Kasumi-1 (cell line): ENCODE measurements around the gene COPS4.
"Not testable (repeated sequence)": the region's sequence is repeated elsewhere in the genome, so short reads cannot be mapped to it uniquely, and the experiment has no call there.

ENCODE experiments used
- DNase-seq, 2 experiments: peaks; one replicate each; lab custom pipeline; 2025; lab: John Stamatoyannopoulos, UW

COPS4 gene

DNA sequence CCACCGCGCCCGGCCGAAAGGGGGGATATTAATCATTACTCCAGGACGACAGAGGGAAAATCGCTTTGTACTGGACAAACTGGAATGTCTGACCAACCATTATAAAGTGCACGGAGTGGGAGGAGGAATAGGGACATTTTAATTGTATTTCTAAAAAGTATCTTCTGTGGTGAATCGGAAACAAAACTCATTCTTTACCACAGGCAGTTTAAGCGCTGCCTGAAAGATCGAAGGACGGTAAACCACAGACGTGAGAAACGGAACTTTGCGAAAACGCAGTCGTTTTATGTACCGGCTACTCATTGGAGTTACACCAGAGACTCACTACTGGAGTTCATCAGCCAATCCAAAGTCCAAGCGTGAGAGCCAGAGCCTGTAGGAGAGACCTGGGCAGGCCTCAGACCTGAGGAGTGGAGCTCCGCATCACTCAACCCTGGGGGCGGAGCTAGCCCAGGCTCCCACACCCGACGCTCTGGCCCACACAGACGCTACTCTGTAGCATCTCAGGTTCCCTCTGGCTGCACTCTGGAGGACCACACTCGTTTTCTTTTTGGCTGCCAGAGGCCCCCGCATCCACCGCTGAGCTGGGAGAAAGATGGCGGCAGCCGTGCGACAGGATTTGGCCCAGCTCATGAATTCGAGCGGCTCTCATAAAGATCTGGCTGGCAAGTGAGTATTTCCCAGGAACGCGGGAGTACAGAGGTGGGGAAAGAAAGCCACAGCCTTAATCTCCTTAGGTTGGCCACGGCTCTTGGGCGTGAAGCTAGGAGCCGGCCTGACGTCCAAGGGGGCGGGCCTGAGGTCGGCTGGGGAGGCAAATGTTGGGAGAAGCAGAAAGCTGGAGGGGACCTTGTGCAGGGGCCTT lies at the start of gene COPS4:
Gene COPS4, plus strand, starts transcription at position 554 of the 865 bp plus-strand sequence. Its CDS starts 42 bp downstream, at position 596.
- peak; percentile 99 to 100 for DNase-seq

DNA sequence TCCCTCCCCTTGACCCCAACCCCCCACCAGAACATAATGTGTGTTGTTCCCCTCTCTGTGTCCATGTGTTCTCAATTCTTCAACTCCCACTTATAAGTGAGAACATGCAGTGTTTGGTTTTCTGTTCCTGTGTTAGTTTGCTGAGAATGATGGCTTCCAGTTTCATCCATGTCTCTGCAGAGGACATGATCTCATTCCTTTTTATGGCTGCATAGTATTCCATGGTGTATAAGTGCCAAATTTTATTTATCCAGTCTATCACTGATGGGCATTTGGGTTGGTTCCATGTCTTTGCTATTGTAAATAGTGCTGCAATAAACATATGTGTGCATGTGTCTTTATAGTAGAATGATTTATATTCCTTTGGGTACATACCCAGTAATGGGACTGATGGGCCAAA lies 47.5 kb upstream of the COPS4 start:
- not testable (repeated sequence) for DNase-seq

DNA sequence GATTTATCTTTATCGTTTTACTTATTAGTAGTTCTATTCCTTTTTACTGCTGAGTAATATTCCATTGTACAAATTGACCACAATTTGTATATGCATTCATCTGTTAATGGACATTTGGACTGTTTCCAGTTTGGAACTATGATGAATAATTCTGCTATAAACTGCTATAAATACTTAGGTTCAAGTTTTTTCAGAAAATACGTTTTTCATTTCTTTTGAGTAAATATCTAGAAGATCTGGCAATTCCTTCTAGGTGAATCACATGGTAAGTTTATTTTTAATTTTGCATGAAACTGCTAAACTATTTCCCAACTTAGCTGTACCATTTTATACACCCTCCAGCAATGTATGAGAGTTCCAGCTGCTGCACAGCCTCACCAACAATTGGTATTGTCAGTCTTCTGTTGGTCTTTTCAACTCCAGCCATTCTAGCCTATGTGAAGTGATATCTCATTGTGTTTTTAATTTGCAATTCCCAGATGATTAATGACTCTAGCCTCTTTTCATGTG lies 46.6 kb upstream of the COPS4 start:
- DNase-seq = no peak

DNA sequence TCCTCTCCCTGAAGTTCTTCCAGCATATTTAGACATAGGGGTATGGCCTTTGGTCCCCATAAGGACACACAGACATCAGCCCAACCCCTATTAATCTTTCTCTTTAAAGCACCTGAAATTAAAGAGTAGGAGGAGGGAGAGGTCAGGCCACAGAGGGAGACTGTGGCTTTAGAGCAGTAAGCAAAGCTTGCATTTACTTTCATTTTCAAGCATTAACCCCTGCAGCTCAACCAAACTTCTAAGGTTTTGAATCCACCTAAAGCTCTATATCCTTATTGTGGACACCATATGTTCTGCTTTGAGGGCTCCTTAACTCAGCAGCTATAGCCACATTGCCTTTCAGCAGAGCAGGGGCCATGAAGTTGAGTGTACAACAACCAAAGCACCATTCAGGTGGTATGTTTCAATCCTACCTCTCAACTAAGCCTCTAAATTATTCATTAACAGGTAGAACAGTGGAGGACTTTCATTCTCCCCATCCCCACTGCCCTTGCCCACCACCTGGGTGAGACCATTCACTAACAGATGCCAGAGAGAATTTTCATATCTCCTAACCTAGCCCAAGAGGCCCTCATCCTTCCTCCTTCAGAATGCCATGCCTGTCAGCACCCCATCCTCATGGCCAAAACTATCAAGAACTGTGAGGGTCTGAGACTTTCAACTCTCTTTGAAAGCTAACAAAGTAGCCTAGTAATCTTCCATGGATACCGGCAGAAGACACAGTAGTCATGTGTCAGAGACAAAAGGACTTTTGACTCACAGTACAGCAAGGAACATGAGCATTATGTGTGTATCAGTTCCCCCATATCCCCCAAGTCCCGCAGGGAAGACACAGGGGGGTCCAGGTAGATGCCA lies 45.2 kb upstream of the COPS4 start:
- peak; percentile 26 to 27 for DNase-seq

- no peak for DNase-seq
Observed at GRCh38 chr4:82994834-82995233, 40.1 kb upstream of the COPS4 start.

DNA sequence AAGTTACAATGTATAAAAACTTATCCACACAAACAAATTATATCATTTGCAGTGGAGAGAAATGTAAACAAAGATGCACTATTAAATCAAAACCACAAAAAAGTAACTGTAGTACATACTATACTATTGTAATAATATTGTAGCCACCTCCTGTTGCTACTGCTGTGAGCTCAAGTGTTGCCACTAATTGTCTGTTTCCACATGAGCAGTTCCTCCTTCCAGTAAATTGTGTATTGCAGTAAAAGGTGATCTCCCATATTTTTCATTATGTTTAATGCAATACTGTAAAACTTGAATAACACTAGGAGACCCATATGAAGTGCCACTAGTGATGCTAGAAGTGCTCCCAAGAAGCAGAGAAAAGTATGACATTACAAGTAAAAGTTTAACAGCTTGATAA lies 36.1 kb upstream of the COPS4 start:
- DNase-seq = peak; percentile 18 to 33

- DNase-seq = no peak
Observed at GRCh38 chr4:83002329-83002728, 32.7 kb upstream of the COPS4 start.

DNA sequence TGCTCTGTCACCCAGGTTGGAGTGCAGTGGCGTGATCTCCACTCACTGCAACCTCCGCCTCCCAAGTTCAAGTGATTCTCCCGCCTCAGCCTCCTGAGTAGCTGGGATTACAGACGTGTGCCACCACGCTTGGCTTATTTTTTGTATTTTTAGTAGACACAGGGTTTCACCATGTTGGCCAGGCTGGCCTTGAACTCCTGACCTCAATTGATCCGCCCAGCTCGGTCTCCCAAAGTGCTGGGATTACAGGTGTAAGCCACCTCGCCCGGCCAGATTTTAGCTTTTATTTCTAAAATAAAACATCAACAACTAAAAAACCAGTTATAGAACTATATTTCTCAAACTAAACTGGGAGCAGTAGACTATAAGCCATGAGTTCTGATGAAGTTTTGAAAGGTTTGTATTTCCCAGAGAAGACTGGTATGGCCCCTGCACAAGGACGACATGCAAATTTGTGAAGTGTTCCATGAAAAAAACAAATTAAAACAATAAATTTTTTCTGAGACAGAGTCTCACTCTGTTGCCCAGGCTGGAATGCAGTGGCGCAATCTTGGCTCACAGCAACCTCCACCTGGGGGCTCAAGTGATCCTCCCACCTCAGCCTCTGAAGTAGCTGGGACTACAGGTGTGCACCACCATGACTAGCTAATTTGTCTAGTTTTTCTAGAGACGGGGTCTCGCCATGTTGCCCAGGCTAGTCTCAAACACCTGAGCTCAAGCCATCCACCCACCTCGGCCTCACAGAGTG lies 31.8 kb upstream of the COPS4 start:
- DNase-seq = not testable (repeated sequence)

DNA sequence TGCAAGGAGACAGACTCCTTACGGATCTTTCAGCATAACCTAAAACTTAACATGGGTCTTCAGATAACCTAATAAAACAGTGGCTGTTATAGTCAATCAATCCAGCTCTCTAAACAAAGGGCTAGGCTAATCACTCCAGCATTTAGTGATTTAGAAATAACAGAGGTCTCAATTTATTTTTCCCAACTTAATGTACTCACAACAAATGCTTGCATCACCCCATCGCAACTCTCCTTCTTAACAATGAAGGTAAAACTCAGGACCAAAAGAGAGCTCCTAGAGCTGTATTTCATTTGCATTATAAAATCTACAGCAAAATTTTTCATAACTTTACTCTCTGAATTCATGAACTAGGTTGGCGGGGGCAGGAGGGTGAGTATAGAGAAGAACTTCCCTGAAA lies 25.5 kb upstream of the COPS4 start:
- peak in 1 of 2 experiments; percentile 42 for DNase-seq

- peak; percentile 32 to 45 for DNase-seq
Observed at GRCh38 chr4:83010111-83010521, 24.9 kb upstream of the COPS4 start.

- peak; percentile 68 to 72 for DNase-seq
Observed at GRCh38 chr4:83010522-83011318, 24.3 kb upstream of the COPS4 start, which contains the start of gene LIN54. Gene LIN54, minus strand, starts transcription at chr4:83010823. Its CDS starts 25,979 bp downstream, at chr4:82984844.

DNA sequence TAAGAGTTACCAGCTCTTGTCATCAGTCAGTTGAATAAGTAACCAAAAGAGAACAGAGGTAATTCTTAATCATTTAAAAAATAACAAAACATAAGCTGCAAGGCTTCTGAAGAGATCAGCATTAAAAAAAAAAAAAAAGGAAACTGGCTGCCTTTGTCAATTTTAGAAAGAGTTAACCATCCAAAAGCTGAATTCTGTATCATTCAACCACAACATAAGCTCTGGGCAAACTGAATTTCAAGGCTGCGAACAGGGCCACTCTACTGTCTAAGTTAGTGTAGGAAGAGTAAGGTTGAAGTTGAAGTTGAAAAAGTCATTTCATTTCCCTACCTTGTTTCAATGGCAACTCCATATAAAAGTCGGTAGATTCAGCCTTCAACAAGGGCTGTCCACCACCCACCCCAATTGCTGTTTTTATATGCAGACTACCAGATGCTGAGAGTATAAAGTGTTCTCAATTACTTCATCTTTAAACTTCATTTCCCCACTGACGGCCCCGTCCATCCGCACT lies 23.2 kb upstream of the COPS4 start:
- DNase-seq = peak; percentile 40 to 47

DNA sequence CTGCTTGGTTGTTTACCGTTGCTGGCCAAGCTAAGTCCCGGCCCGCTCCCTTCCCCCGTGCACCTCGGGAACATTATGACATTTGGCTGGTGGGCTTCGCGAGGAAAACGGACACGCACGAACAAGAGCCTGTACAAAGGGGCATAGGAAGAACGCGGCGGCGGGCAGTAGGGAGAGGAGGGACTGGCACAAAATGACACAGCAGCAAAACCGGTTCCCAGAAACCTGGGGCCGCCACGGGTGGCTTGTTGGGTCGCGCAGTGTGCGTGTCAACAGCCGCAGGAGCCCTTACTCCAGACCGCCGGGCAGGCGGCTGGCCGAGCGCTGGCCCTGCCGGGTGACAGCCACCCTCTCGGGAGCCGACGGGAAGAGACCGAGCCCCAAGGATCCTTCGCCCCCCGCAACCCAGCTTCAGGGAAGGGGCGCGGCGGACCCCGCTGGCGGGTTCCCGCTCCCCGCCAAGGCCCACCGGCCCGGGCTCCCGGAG lies 22.7 kb upstream of the COPS4 start:
- DNase-seq = no peak

- peak; percentile 96 to 98 for DNase-seq
Observed at GRCh38 chr4:83012687-83013419, 22.1 kb upstream of the COPS4 start.

DNA sequence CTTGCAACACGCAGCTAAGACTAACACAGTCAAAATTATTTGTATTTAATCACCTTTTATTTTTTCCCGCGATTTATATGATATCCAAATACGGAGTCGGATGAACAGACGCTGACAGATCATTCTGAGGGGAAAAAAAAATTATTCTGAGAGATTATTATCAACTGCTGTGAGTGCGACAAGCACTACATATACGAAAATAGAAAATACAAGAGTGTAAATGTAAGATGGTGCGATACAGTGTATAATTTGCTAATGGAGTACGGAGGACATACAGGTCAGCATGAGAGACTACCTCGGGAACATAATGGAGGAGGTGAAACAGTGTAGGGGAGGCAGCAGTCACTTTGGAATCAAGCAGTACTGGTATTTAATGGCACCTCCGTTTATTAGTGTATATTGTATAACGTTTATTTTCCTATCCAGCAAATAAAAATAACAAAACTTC lies 21.5 kb upstream of the COPS4 start:
- DNase-seq = no peak

DNA sequence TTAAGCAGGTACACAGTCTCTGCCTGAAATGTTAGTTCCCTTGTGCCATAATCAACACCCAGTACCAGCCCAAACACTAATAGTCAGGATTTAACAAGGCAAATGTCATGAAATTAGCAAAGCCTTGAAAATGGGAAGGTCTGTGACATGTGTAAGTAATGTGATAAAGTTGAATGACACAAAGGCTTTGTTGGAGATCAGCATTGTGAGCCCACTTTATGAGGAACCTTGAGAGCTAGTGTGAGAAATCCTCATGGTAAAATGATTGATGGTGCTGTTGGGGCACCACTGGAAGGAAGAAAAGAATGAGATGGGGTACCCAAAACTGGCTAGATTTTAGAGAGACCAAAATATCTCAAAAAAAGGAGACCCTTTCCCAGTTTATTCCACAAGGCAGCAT lies 21.1 kb upstream of the COPS4 start:
- no peak for DNase-seq

- peak in 1 of 2 experiments; percentile 25 for DNase-seq
Observed at GRCh38 chr4:83019794-83020494, 15.0 kb upstream of the COPS4 start.

GRCh38 chr4:83022724-83023450 lies 12.1 kb upstream of the COPS4 start:
- DNase-seq = no peak
